ENCODE data around the gene TNNI3. TPM values are rescaled to one million over a fixed set of nuclear protein-coding genes. Genes with fewer than 3 reads are reported as not detected.
A peak's percentile ranks its signal among the peaks of the same experiment; 100 is the strongest.
"Not testable (repeated sequence)": the region's sequence is repeated elsewhere in the genome, so short reads cannot be mapped to it uniquely, and the experiment has no call there.

TNNI3 gene
- total RNA-seq, 1 donor from 2014 or later: not detected

DNA sequence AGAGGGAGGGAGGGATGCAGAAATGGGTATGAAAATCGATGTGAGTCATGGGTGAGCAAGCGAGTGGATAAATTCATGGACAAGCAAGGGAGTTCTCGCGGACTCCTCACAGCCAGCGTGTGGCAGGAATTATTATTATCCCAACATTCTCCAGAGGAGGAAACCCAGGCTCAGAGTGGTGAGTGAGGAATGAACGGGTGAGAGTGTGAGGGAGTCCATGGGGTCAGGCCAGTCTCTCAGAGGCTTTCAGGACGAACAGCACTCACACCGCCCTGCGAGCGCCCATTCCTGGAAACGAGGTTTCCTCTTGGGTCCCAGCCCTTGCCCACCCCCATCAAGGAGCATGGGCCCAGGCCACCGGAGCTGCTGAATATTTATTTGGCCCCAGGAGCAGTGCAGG lies 15.2 kb upstream of the TNNI3 start:
- Mint-ChIP-seq H3K36me3 (ENCODE audit: low read depth) (no peaks in the 10 kb centered on the region), H3K27me3 (ENCODE audit: low read depth) (peaks cover 35% of the 10 kb centered on the region), H3K27ac (ENCODE audit: unreplicated experiment) (peak overlapping the region; percentile 13), H3K4me1 (ENCODE audit: low read depth) (peaks cover 12% of the 10 kb centered on the region), H3K4me3 (ENCODE audit: unreplicated experiment) (peak overlapping the region; percentile 70), H3K9me3 (ENCODE audit: low read depth) (no peaks in the 10 kb centered on the region)
- TF ChIP-seq, protein P1, sequence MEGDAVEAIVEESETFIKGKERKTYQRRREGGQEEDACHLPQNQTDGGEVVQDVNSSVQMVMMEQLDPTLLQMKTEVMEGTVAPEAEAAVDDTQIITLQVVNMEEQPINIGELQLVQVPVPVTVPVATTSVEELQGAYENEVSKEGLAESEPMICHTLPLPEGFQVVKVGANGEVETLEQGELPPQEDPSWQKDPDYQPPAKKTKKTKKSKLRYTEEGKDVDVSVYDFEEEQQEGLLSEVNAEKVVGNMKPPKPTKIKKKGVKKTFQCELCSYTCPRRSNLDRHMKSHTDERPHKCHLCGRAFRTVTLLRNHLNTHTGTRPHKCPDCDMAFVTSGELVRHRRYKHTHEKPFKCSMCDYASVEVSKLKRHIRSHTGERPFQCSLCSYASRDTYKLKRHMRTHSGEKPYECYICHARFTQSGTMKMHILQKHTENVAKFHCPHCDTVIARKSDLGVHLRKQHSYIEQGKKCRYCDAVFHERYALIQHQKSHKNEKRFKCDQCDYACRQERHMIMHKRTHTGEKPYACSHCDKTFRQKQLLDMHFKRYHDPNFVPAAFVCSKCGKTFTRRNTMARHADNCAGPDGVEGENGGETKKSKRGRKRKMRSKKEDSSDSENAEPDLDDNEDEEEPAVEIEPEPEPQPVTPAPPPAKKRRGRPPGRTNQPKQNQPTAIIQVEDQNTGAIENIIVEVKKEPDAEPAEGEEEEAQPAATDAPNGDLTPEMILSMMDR (IDR thresholded peaks at IDR 0.05): peak; percentile 49
- no peak for DNase-seq (ENCODE audit: low spot score)

DNA sequence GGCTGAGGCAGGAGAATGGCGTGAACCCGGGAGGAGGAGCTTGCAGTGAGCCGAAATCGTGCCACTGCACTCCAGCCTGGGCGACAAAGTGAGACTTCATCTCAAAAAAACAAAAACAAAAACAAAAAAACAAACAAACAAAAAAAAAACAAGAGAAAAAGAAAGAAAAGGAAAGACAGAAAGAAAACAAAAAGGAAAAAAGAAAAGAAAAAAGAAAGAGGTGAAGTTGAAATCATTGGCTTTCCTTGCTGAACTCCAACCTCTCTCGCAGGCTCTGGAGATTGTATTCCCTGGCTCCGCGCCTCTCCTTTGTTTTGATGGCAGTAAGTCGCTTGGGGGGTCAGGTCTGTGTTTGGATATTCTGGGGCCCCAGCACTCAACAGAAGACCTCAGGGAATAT lies 14.8 kb upstream of the TNNI3 start:
- H3K36me3 Mint-ChIP-seq (ENCODE audit: low read depth); H3K9me3 Mint-ChIP-seq (ENCODE audit: low read depth); DNase-seq (ENCODE audit: low spot score): not testable (repeated sequence)
- H3K4me3 Mint-ChIP-seq (ENCODE audit: unreplicated experiment): peak overlapping the region; percentile 70
- peak overlapping the region; percentile 13 for H3K27ac Mint-ChIP-seq (ENCODE audit: unreplicated experiment)
- peaks cover 12% of the 10 kb centered on the region for H3K4me1 Mint-ChIP-seq (ENCODE audit: low read depth)
- peaks cover 35% of the 10 kb centered on the region for H3K27me3 Mint-ChIP-seq (ENCODE audit: low read depth)

DNA sequence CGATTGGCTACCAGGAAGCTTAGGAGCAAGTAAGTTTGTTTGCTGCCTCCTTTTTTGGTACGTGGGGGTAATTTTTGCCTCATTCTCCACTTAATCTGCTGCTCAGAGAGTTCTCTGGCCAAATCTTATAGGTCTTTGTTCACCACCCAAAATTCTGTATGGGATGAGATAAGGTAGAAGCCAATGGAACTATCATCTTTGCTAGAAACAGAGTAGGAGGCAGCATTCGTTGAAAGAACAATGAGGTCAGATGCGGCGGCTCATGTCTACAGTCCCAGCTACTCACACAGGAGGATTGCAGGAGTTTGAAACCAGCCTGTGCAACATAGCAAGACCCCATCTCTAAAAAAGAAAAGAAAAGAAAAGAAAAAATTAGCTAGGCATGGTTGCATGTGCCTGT lies 13.9 kb upstream of the TNNI3 start:
- H3K27me3 Mint-ChIP-seq (ENCODE audit: low read depth): peaks cover 36% of the 10 kb centered on the region

DNA sequence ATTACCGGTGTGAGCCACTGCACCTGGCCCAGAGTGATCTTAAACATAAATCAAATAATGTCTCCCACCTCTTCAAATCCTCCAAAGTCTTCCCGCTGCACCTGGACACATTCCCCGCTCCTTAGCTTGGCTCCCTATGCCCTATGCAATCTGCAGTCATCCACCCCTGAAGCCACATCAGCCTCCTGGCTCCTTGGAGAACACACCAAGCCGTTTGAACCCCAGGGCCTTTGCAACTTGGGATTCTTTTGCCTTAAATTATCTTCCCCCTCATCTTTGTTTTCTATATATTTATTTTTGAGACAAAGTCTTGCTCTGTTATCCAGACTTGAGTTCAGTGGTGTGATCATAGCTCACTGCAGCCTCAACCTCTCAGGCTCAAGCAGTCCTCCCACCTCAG lies 11.6 kb upstream of the TNNI3 start:
- TF ChIP-seq, protein P1 (IDR thresholded peaks at IDR 0.05): no peak
- Mint-ChIP-seq H3K9me3 (ENCODE audit: low read depth) (no peaks in the 10 kb centered on the region), H3K27me3 (ENCODE audit: low read depth) (peaks cover 31% of the 10 kb centered on the region), H3K27ac (ENCODE audit: unreplicated experiment) (no peak overlapping the region), H3K4me3 (ENCODE audit: unreplicated experiment) (no peak overlapping the region), H3K4me1 (ENCODE audit: low read depth) (peaks cover 21% of the 10 kb centered on the region), H3K36me3 (ENCODE audit: low read depth) (no peaks in the 10 kb centered on the region)
- no peak for DNase-seq (ENCODE audit: low spot score)

More for the DNA sequence above, 13.9 kb upstream of the TNNI3 start:
- DNase-seq (ENCODE audit: low spot score): no peak
- Mint-ChIP-seq H3K36me3 (ENCODE audit: low read depth) (no peaks in the 10 kb centered on the region), H3K4me1 (ENCODE audit: low read depth) (peaks cover 20% of the 10 kb centered on the region), H3K4me3 (ENCODE audit: unreplicated experiment) (no peak overlapping the region), H3K27ac (ENCODE audit: unreplicated experiment) (no peak overlapping the region), H3K9me3 (ENCODE audit: low read depth) (no peaks in the 10 kb centered on the region)
- TF ChIP-seq, protein P1 (IDR thresholded peaks at IDR 0.05): no peak

DNA sequence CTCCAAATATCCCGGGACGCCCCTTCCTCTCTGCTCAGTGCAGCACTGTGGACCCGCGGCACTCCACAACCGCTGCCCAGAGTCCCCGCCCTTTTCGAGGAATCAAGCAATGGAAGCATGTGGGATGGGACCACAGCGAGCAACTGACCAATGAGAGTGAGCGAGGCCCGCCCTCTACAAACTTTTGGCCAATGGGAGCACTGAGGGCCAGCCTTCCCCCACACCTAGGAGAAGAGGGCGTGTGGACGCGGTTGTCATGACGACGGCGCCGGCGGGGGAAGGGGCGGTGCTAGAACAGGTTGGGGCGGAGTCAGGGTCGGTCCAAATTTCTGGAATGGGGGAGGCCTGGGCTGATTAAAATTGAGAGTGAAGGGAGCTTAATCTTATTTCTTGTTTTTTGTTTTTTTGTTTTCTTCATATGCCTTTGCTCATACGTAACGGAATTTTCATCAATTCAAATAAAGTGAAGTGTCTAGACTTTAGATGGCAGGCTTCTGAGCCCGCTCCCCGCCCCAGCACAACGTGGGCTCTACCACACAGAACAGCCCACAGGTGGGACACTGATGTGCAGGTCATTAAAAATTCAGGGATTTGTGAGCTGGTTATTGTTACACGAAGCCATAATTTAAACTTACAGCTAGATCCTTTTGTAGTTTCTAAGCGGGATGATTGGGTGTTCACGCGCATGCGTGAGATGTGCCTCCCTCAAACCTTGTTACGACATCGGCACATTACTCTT lies 9.2 kb upstream of the TNNI3 start, which contains the start of gene DNAAF3:
Gene DNAAF3, minus strand, starts transcription at position 84 of the 739 bp plus-strand sequence. CDS start 200 bp downstream, outside the sequence.
- H3K36me3 Mint-ChIP-seq (ENCODE audit: low read depth): no peaks in the 10 kb centered on the region
- peaks cover 25% of the 10 kb centered on the region for H3K27me3 Mint-ChIP-seq (ENCODE audit: low read depth)
- DNase-seq (ENCODE audit: low spot score): peak; percentile 95
- H3K4me3 Mint-ChIP-seq (ENCODE audit: unreplicated experiment): peak within 1 kb of the TSS; percentile 96
- TF ChIP-seq, protein P1 (IDR thresholded peaks at IDR 0.05): no peak
- peaks cover 9% of the 10 kb centered on the region for H3K4me1 Mint-ChIP-seq (ENCODE audit: low read depth)
- H3K9me3 Mint-ChIP-seq (ENCODE audit: low read depth): no peaks in the 10 kb centered on the region
- peak within 1 kb of the TSS; percentile 92 for H3K27ac Mint-ChIP-seq (ENCODE audit: unreplicated experiment)

Measured in chondrocyte (in vitro differentiated cells).